SK-N-SH treated with all-trans-retinoic acid at 6 μM for 48 hours (cell line): ENCODE data around the gene SETSIP.
"Not testable (repeated sequence)": the region's sequence is repeated elsewhere in the genome, so short reads cannot be mapped to it uniquely, and the experiment has no call there.

Experiments
- CSDC2 ChIP-seq: fragments of 250-450 bp; sonication (Bioruptor Pico); IDR thresholded peaks from 2 replicates; pipeline ENCODE4 v1.5.0; 2020; ENCODE audit warnings: mild to moderate bottlenecking, moderate library complexity
- ESRRG ChIP-seq: fragments of 250-450 bp; sonication (Bioruptor Pico); IDR thresholded peaks from 2 replicates; pipeline ENCODE4 v1.6.1; 2021; ENCODE audit warnings: mild to moderate bottlenecking
- RARB ChIP-seq: fragments of 250-450 bp; sonication (Bioruptor Pico); IDR thresholded peaks from 2 replicates; pipeline ENCODE4 v1.8.0; 2021; ENCODE audit warnings: mild to moderate bottlenecking, moderate library complexity
- TCF4 ChIP-seq: fragments of 250-450 bp; sonication (Bioruptor Pico); IDR thresholded peaks from 2 replicates; pipeline ENCODE4 v1.8.0; 2021; ENCODE audit warnings: mild to moderate bottlenecking, moderate library complexity, borderline replicate concordance
- ZFP3 ChIP-seq: fragments of 250-450 bp; sonication (Bioruptor Pico); IDR thresholded peaks from 2 replicates; pipeline ENCODE4 v1.5.0; 2020; ENCODE audit warnings: mild to moderate bottlenecking, moderate library complexity
- ZNF70 ChIP-seq: fragments of 450-650 bp; formaldehyde crosslinking; IDR thresholded peaks from 2 replicates; pipeline ENCODE4 v1.5.0; 2020; ENCODE audit warnings: mild to moderate bottlenecking, moderate library complexity
- TF ChIP-seq, protein P1 (sequence below): fragments of 250-450 bp; sonication (Bioruptor Pico); IDR thresholded peaks from 2 replicates; pipeline ENCODE4 v1.8.0; 2021; ENCODE audit warnings: low read depth, mild to moderate bottlenecking, moderate library complexity, borderline replicate concordance

DNA sequence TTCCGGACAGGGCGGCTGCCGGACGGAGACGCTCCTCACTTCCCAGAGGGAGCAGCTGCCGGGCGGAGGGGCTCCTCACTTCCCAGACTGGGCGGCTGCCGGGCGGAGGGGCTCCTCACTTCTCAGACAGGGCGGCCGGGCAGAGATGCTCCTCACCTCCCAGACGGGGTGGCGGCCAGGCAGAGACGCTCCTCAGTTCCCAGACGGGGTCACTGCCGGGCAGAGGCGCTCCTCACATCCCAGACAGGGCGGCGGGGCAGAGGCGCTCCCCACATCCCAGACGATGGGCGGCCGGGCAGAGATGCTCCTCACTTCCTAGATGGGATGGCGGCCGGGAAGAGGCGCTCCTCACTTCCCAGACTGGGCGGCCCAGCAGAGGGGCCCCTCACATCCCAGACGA lies 49.2 kb downstream of the SETSIP start:
- TF ChIP-seq ZNF70; TCF4 (CRISPR knock-in tag); RARB; ESRRG; ZFP3 (CRISPR knock-in tag); CSDC2 (CRISPR knock-in tag): not testable (repeated sequence)
- TF ChIP-seq, protein P1, sequence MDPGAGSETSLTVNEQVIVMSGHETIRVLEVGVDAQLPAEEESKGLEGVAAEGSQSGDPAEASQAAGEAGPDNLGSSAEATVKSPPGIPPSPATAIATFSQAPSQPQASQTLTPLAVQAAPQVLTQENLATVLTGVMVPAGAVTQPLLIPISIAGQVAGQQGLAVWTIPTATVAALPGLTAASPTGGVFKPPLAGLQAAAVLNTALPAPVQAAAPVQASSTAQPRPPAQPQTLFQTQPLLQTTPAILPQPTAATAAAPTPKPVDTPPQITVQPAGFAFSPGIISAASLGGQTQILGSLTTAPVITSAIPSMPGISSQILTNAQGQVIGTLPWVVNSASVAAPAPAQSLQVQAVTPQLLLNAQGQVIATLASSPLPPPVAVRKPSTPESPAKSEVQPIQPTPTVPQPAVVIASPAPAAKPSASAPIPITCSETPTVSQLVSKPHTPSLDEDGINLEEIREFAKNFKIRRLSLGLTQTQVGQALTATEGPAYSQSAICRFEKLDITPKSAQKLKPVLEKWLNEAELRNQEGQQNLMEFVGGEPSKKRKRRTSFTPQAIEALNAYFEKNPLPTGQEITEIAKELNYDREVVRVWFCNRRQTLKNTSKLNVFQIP (CRISPR knock-in tag) = not testable (repeated sequence)
